A549 (cell line): ENCODE data around the gene GBX2. TPM values are rescaled to one million over a fixed set of nuclear protein-coding genes. Genes with fewer than 3 reads are reported as not detected.
A peak's percentile ranks its signal among the peaks of the same experiment; 100 is the strongest.

Experiments used
- ATAC-seq, 2 experiments: fragments of 200-7000 bp in 1 of 2; fragments of >200 bp in 1 of 2; cut with Nextera tagmentation in 1 of 2; cut with Tn5 transposase in 1 of 2; 3 replicates each; pipeline versions ENCODE4 v1.8.0 to v1.9.1; 2018 to 2020; ENCODE audit warnings: mild to moderate bottlenecking in 1 of 2, moderate library complexity in 1 of 2
- CTCF ChIA-PET: fragments of 300-600 bp; sonication (Branson Sonifier 250); formaldehyde crosslinking; extraction: SDS; loops from one replicate; lab custom pipeline; 2021; ENCODE audit warnings: antibody characterized with exemption, inconsistent platforms; lab: Yijun Ruan, JAX
- POLR2A ChIA-PET: fragments of 350-600 bp; formaldehyde crosslinking; extraction: SDS; loops from one replicate; lab custom pipeline; 2021; ENCODE audit warnings: antibody characterized with exemption, inconsistent platforms; lab: Yijun Ruan, JAX
- DNase-seq, 2 experiments: peaks; one replicate each; pipeline versions ENCODE4 v3.0.0 to v3.0.0-alpha.2; 2011 to 2016; ENCODE audit warnings: low read depth in 1 of 2, low spot score in 1 of 2
- FAIRE-seq: peaks from 2 replicates; lab custom pipeline; 2011; peaks lifted over from hg19 to GRCh38; lab: Jason Lieb, UNC
- H3K27ac ChIP-seq, 2 experiments: fragments of >200 bp; sonication (Bioruptor Twin); formaldehyde crosslinking; 3 replicates each; pipeline ENCODE4 v1.5.1; 2016 to 2017
- H3K4me1 ChIP-seq: fragments of >200 bp; sonication (Bioruptor Twin); formaldehyde crosslinking; 3 replicates; pipeline ENCODE4 v1.6.1; 2016
- H3K4me2 ChIP-seq: fragments of >200 bp; sonication (Bioruptor Twin); formaldehyde crosslinking; 3 replicates; pipeline ENCODE4 v1.6.1; 2016
- H3K4me3 ChIP-seq: fragments of >200 bp; sonication (Bioruptor Twin); formaldehyde crosslinking; 3 replicates; pipeline ENCODE4 v1.5.1; 2016
- H3K9me3 ChIP-seq: fragments of >200 bp; sonication (Bioruptor Twin); formaldehyde crosslinking; 3 replicates; pipeline ENCODE4 v1.6.1; 2016
- BHLHE40 ChIP-seq: IDR thresholded peaks from 2 replicates; pipeline ENCODE4 v1.6.1; 2012; ENCODE audit warnings: low read depth, low read length, inconsistent platforms
- CHD2 ChIP-seq: fragments of 150-350 bp; IDR thresholded peaks from 2 replicates; pipeline ENCODE4 v1.6.1; 2014; ENCODE audit warnings: low read length; ENCODE audit not compliant: partially characterized antibody
- CTCF ChIP-seq: fragments of >200 bp; sonication (Bioruptor Twin); formaldehyde crosslinking; IDR thresholded peaks from 3 replicates; pipeline ENCODE4 v1.5.1; 2016
- EHF ChIP-seq: fragments of 250-450 bp; sonication (Bioruptor Pico); IDR thresholded peaks from 2 replicates; pipeline ENCODE4 v1.5.0; 2020; ENCODE audit warnings: mild to moderate bottlenecking
- FOSL2 ChIP-seq, 2 experiments: fragments of 450-650 bp in 1 of 2; fragments of >200 bp in 1 of 2; sonication (Bioruptor Twin) in 1 of 2; formaldehyde crosslinking; IDR thresholded peaks; 2 replicates each; pipeline versions ENCODE4 v1.5.0 to v1.6.1; 2016 to 2020; ENCODE audit warnings: mild to moderate bottlenecking in 1 of 2, moderate library complexity in 1 of 2
- GATA3 ChIP-seq: IDR thresholded peaks from 2 replicates; pipeline ENCODE4 v1.6.1; 2012; ENCODE audit warnings: borderline replicate concordance
- HDAC2 ChIP-seq: fragments of 200-600 bp; sonication (generic); IDR thresholded peaks from 2 replicates; pipeline ENCODE4 v1.6.1; 2016
- HEYL ChIP-seq: fragments of 250-450 bp; sonication (Bioruptor Pico); IDR thresholded peaks from 2 replicates; pipeline ENCODE4 v1.8.0; 2021; ENCODE audit warnings: mild to moderate bottlenecking, moderate library complexity
- HOXA7 ChIP-seq: fragments of 250-450 bp; sonication (Bioruptor Pico); IDR thresholded peaks from 2 replicates; pipeline ENCODE4 v1.5.0; 2020; ENCODE audit warnings: mild to moderate bottlenecking, moderate library complexity
- HOXB13 ChIP-seq: fragments of 250-450 bp; sonication (Bioruptor Pico); IDR thresholded peaks from 2 replicates; pipeline ENCODE4 v1.5.0; 2020; ENCODE audit warnings: low read depth, mild to moderate bottlenecking, moderate library complexity
- JUN ChIP-seq, 2 experiments: fragments of >200 bp; sonication (Bioruptor Twin); formaldehyde crosslinking; IDR thresholded peaks; 2 replicates in 1 of 2; 3 replicates in 1 of 2; pipeline ENCODE4 v1.6.1; 2016 to 2017
- MAFK ChIP-seq: fragments of 450-650 bp; IDR thresholded peaks from 2 replicates; pipeline ENCODE4 v1.6.1; 2014; ENCODE audit not compliant: partially characterized antibody
- POLR2A ChIP-seq: IDR thresholded peaks from 2 replicates; pipeline ENCODE4 v1.6.1; 2012; ENCODE audit warnings: mild to moderate bottlenecking, low read length
- POLR2AphosphoS2 ChIP-seq: conservative IDR thresholded peaks from 2 replicates; pipeline ENCODE4 v1.6.1; 2012; ENCODE audit warnings: low read length, improper control_type of control experiment, inconsistent platforms
- RAD21 ChIP-seq, 2 experiments: fragments of >200 bp in 1 of 2; sonication (Bioruptor Twin) in 1 of 2; formaldehyde crosslinking in 1 of 2; IDR thresholded peaks in 1 of 2; conservative IDR thresholded peaks in 1 of 2; 2 replicates in 1 of 2; 3 replicates in 1 of 2; pipeline ENCODE4 v1.6.1; 2012 to 2018; ENCODE audit warnings: inconsistent platforms in 1 of 2
- SMC3 ChIP-seq: fragments of >200 bp; sonication (Bioruptor Twin); formaldehyde crosslinking; IDR thresholded peaks from 3 replicates; pipeline ENCODE4 v1.6.1; 2018; ENCODE audit warnings: inconsistent platforms
- ZSCAN20 ChIP-seq: fragments of 250-450 bp; sonication (Bioruptor Pico); IDR thresholded peaks from 2 replicates; pipeline ENCODE4 v1.8.0; 2022; ENCODE audit warnings: mild to moderate bottlenecking, moderate library complexity
- WGBS: methylation state at CpG from one replicate; pipeline ENCODE4 v1.1.6; 2017; ENCODE audit errors: missing lambda C conversion rate; 5-methylcytosine and 5-hydroxymethylcytosine counted together
- polyA plus RNA-seq, 4 experiments: library from polyadenylated mRNA; depleted of rRNA in 3 of 4; stranded (reverse); fragments of >200 nt; fragmentation: RNase III in 1 of 4; extraction: RNeasy Plus Mini Kit Qiagen cat#74134 plus additional on column Dnase treatment in 1 of 4; gene quantifications; 2 replicates in 3 of 4; 3 replicates in 1 of 4; pipeline ENCODE4 v1.2.3, GENCODE V29; 2011 to 2017
- TF ChIP-seq, protein P1 (sequence below): IDR thresholded peaks from 2 replicates; pipeline ENCODE4 v1.6.1; 2012; ENCODE audit warnings: low read depth, borderline replicate concordance
- TF ChIP-seq, protein P2 (sequence below): fragments of >200 bp; sonication (Bioruptor Twin); formaldehyde crosslinking; IDR thresholded peaks from 3 replicates; pipeline ENCODE4 v1.6.1; 2016
- TF ChIP-seq, protein P3 (sequence below): IDR thresholded peaks from 2 replicates; pipeline ENCODE4 v1.6.1; 2012
- TF ChIP-seq, protein P4 (sequence below): fragments of >200 bp; sonication (Bioruptor Twin); formaldehyde crosslinking; IDR thresholded peaks from 2 replicates; pipeline ENCODE4 v1.6.1; 2016
- TF ChIP-seq, protein P5 (sequence below): IDR thresholded peaks from 2 replicates; pipeline ENCODE4 v1.6.1; 2012

GBX2 gene
- polyA plus RNA-seq, 2 of the 4 experiments (the other 2 are of a cell fraction) = 1.2 to 1.9 TPM

GRCh38 chr2:236122236-236122635, 46.0 kb downstream of the GBX2 start (continued):
- TF ChIP-seq HDAC2 = no peak
- TF ChIP-seq, protein P1, sequence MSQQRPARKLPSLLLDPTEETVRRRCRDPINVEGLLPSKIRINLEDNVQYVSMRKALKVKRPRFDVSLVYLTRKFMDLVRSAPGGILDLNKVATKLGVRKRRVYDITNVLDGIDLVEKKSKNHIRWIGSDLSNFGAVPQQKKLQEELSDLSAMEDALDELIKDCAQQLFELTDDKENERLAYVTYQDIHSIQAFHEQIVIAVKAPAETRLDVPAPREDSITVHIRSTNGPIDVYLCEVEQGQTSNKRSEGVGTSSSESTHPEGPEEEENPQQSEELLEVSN = no peak
- no peak for TF ChIP-seq ZSCAN20 (CRISPR knock-in tag)
- TF ChIP-seq, all 56 proteins: peak for 0

- peaks cover 7% of the 10 kb centered on the region; the same call in 2 of the 3 replicates for H3K4me1 ChIP-seq
- H3K4me2 ChIP-seq = no peak overlapping the region
- TF ChIP-seq, protein P2, sequence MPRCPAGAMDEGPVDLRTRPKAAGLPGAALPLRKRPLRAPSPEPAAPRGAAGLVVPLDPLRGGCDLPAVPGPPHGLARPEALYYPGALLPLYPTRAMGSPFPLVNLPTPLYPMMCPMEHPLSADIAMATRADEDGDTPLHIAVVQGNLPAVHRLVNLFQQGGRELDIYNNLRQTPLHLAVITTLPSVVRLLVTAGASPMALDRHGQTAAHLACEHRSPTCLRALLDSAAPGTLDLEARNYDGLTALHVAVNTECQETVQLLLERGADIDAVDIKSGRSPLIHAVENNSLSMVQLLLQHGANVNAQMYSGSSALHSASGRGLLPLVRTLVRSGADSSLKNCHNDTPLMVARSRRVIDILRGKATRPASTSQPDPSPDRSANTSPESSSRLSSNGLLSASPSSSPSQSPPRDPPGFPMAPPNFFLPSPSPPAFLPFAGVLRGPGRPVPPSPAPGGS = no peak
- no peak for TF ChIP-seq GATA3
- no peak for TF ChIP-seq BHLHE40
- TF ChIP-seq FOSL2 (IDR thresholded peaks at IDR 0.05) = no peak
- no peak; the same call in 1 of the 2 replicates for TF ChIP-seq FOSL2 (CRISPR knock-in tag; IDR thresholded peaks at IDR 0.05)
- TF ChIP-seq, protein P3, sequence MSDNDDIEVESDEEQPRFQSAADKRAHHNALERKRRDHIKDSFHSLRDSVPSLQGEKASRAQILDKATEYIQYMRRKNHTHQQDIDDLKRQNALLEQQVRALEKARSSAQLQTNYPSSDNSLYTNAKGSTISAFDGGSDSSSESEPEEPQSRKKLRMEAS = no peak
- TF ChIP-seq, protein P4, sequence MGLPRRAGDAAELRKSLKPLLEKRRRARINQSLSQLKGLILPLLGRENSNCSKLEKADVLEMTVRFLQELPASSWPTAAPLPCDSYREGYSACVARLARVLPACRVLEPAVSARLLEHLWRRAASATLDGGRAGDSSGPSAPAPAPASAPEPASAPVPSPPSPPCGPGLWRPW = no peak
- no peak for TF ChIP-seq POLR2AphosphoS2
- FAIRE-seq (no peak), ATAC-seq (0 out of 6 replicates have a peak, but pooled peaks of 1 of the 2 experiments have one; percentile 34), DNase-seq (no peak)
- H3K9me3 ChIP-seq = no peaks in the 10 kb centered on the region
- no peak overlapping the region for H3K27ac ChIP-seq
- ChIA-PET POLR2A (no interaction called here), CTCF (no interaction called here)
- 95% methylated on average over 7 of the region's 7 CpGs for WGBS
- no peak overlapping the region for H3K4me3 ChIP-seq
These were observed 46.6 kb downstream of the GBX2 start for GRCh38 chr2:236121546-236121945.

DNA sequence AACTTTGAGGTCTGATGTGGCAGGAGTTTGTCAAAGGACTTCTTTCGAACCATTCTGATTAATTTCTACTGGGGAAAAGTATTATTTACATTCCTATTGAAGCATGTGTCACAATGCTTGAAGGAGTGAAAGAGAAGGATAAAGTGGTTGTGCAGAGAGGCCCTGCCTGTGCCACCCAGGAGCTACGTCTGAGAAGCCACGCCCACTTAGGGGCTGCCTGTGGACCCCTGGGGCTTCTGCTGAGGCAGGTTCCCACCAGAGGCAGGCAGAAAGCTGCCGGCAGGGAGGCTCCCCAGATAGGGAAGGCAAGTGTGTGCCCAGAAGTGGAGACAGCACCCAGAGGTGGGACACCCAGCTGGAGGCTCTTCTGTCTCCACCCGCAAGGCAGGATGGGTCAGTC, 47.4 kb downstream of the GBX2 start:
- TF ChIP-seq RAD21 (conservative IDR thresholded peaks at IDR 0.05 in 1 of 2, IDR thresholded peaks at IDR 0.05 in 1 of 2) (no peak), MAFK (no peak), EHF (CRISPR knock-in tag) (no peak), HOXB13 (CRISPR knock-in tag) (no peak), JUN (IDR thresholded peaks at IDR 0.05) (no peak), POLR2A (no peak)
- TF ChIP-seq, protein P5, sequence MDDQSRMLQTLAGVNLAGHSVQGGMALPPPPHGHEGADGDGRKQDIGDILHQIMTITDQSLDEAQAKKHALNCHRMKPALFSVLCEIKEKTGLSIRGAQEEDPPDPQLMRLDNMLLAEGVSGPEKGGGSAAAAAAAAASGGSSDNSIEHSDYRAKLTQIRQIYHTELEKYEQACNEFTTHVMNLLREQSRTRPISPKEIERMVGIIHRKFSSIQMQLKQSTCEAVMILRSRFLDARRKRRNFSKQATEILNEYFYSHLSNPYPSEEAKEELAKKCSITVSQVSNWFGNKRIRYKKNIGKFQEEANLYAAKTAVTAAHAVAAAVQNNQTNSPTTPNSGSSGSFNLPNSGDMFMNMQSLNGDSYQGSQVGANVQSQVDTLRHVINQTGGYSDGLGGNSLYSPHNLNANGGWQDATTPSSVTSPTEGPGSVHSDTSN = no peak
- no peak for FAIRE-seq
- CTCF ChIA-PET = no interaction called here
- Histone ChIP-seq H3K4me3 (no peak overlapping the region), H3K4me1 (peaks cover 7% of the 10 kb centered on the region; the same call in 2 of the 3 replicates), H3K9me3 (no peaks in the 10 kb centered on the region), H3K27ac (no peak overlapping the region), H3K4me2 (no peak overlapping the region)
- no peak for DNase-seq
- 69% methylated on average over 5 of the region's 5 CpGs for WGBS
- POLR2A ChIA-PET = no interaction called here
- ATAC-seq = no peak

GRCh38 chr2:236120141-236120601, 48.0 kb downstream of the GBX2 start:
- FAIRE-seq = no peak

More at GRCh38 chr2:236120141-236120601, 48.0 kb downstream of the GBX2 start:
- DNase-seq (no peak), ATAC-seq (no peak)
- Histone ChIP-seq H3K4me2 (no peak overlapping the region), H3K27ac (no peak overlapping the region), H3K4me3 (no peak overlapping the region), H3K4me1 (peaks cover 7% of the 10 kb centered on the region; the same call in 2 of the 3 replicates), H3K9me3 (no peaks in the 10 kb centered on the region)
- WGBS = 95% methylated on average over 11 of the region's 29 CpGs
- CTCF ChIA-PET = no interaction called here
- POLR2A ChIA-PET = no interaction called here
- no peak for TF ChIP-seq EHF (CRISPR knock-in tag)
- no peak for TF ChIP-seq CTCF
- no peak for TF ChIP-seq BHLHE40
- no peak for TF ChIP-seq HOXA7
- TF ChIP-seq POLR2A = no peak
- no peak for TF ChIP-seq CHD2
- no peak for TF ChIP-seq HEYL (CRISPR knock-in tag)
- TF ChIP-seq SMC3 = no peak
